Measurements from ENCODE around the gene PARM1. TPM values are rescaled to one million over a fixed set of nuclear protein-coding genes. Genes with fewer than 3 reads are reported as not detected.

The PARM1 gene
- total RNA-seq, 3 donors from 2014 or later (not counting 1 experiment from before 2014, with no cell fraction given) = 0.14 to 1.4 (median 0.24) TPM

GRCh38 chr4:74930162-74930561 is 2.8 kb upstream of the PARM1 start:
- peaks cover 20% of the 10 kb centered on the region for H3K27me3 ChIP-seq (ENCODE audit: control insufficient read depth, insufficient read depth, low read length)
- intact Hi-C loops (cut with micrococcal nuclease) = no loop called here
- H3K36me3 ChIP-seq (ENCODE audit: control insufficient read depth, insufficient read depth, low read length) = no peaks in the 10 kb centered on the region
- Mint-ChIP-seq H3K4me3 (no peak overlapping the region), H3K27me3 (ENCODE audit: low read depth in 2 of 2) (peaks cover 37% of the 10 kb centered on the region in 2 donors), H3K9me3 (peaks cover 0 to 2% of the 10 kb centered on the region in 2 donors), H3K36me3 (peaks cover 5% of the 10 kb centered on the region), H3K4me1 (no peaks in the 10 kb centered on the region), H3K27ac (no peak overlapping the region)
- no peak for ATAC-seq
- H3K9me3 ChIP-seq (ENCODE audit: control insufficient read depth, insufficient read depth, low read length) = no peaks in the 10 kb centered on the region
- TF ChIP-seq CTCF (IDR thresholded peaks at IDR 0.05) = no peak
- no peak for DNase-seq
- peaks cover 9% of the 10 kb centered on the region for H3K4me1 ChIP-seq (ENCODE audit: control insufficient read depth, insufficient read depth, low read length)
- 62% methylated on average over 4 of the region's 4 CpGs for WGBS (ENCODE audit: insufficient coverage)
- no peak overlapping the region for H3K27ac ChIP-seq (ENCODE audit: low read length)
- H3K4me3 ChIP-seq (ENCODE audit: low read length) = no peak overlapping the region

DNA sequence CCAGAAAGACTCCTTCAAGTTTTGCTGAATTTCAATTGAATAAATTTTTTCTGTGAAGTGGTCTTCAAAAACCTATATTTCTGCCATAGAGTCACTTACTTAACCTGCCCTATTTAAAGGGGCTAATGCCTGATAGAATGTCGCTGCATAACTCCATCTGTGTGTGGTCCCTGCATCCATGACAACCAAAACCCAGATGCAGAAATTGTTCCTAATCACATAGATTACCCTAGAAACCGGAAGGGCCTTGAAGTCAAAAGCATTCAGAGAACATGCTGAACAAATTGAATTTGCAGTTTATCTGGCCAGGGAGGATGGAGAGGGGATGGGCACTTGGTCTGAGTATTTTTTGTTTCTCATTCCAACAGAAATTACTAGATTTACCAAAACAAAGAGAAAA is 1.5 kb upstream of the PARM1 start:
- Mint-ChIP-seq H3K9me3 (peaks cover 0 to 2% of the 10 kb centered on the region in 2 donors), H3K27ac (no peak overlapping the region), H3K36me3 (peaks cover 5% of the 10 kb centered on the region), H3K4me1 (no peaks in the 10 kb centered on the region), H3K4me3 (no peak overlapping the region), H3K27me3 (ENCODE audit: low read depth in 2 of 2) (peaks cover 43 to 44% of the 10 kb centered on the region in 2 donors)
- ATAC-seq = no peak
- intact Hi-C loops (cut with micrococcal nuclease) = no loop called here
- no peak for TF ChIP-seq CTCF (IDR thresholded peaks at IDR 0.05)
- WGBS (ENCODE audit: insufficient coverage) = 94% methylated on average over 1 of the region's 2 CpGs
- H3K4me3 ChIP-seq (ENCODE audit: low read length) = no peak overlapping the region
- no peak overlapping the region for H3K27ac ChIP-seq (ENCODE audit: low read length)
- H3K36me3 ChIP-seq (ENCODE audit: control insufficient read depth, insufficient read depth, low read length) = no peaks in the 10 kb centered on the region
- H3K27me3 ChIP-seq (ENCODE audit: control insufficient read depth, insufficient read depth, low read length) = peaks cover 20% of the 10 kb centered on the region
- peaks cover 9% of the 10 kb centered on the region for H3K4me1 ChIP-seq (ENCODE audit: control insufficient read depth, insufficient read depth, low read length)
- H3K9me3 ChIP-seq (ENCODE audit: control insufficient read depth, insufficient read depth, low read length) = no peaks in the 10 kb centered on the region
- no peak for DNase-seq

GRCh38 chr4:74932010-74932409 is 906 bp upstream of the PARM1 start:
- Mint-ChIP-seq H3K27ac (no peak overlapping the region), H3K4me1 (no peaks in the 10 kb centered on the region), H3K36me3 (peaks cover 5% of the 10 kb centered on the region), H3K27me3 (ENCODE audit: low read depth in 2 of 2) (peaks cover 43 to 44% of the 10 kb centered on the region in 2 donors), H3K9me3 (peaks cover 0 to 2% of the 10 kb centered on the region in 2 donors), H3K4me3 (no peak overlapping the region)
- intact Hi-C loops (cut with micrococcal nuclease) = no loop called here
- Histone ChIP-seq H3K4me3 (ENCODE audit: low read length) (no peak overlapping the region), H3K9me3 (ENCODE audit: control insufficient read depth, insufficient read depth, low read length) (no peaks in the 10 kb centered on the region), H3K27me3 (ENCODE audit: control insufficient read depth, insufficient read depth, low read length) (peaks cover 20% of the 10 kb centered on the region), H3K4me1 (ENCODE audit: control insufficient read depth, insufficient read depth, low read length) (peaks cover 9% of the 10 kb centered on the region), H3K27ac (ENCODE audit: low read length) (no peak overlapping the region), H3K36me3 (ENCODE audit: control insufficient read depth, insufficient read depth, low read length) (no peaks in the 10 kb centered on the region)
- DNase-seq (no peak), ATAC-seq (no peak)
- no peak for TF ChIP-seq CTCF (IDR thresholded peaks at IDR 0.05)
- WGBS (ENCODE audit: insufficient coverage) = 82% methylated on average over 6 of the region's 6 CpGs

GRCh38 chr4:74933562-74934015 is 673 bp downstream of the PARM1 start:
- Mint-ChIP-seq H3K27ac (no peak overlapping the region), H3K36me3 (peaks cover 5% of the 10 kb centered on the region), H3K4me1 (no peaks in the 10 kb centered on the region), H3K9me3 (peaks cover 0 to 2% of the 10 kb centered on the region in 2 donors), H3K27me3 (ENCODE audit: low read depth in 2 of 2) (peaks cover 43 to 44% of the 10 kb centered on the region in 2 donors), H3K4me3 (no peak overlapping the region)
- Histone ChIP-seq H3K4me1 (ENCODE audit: control insufficient read depth, insufficient read depth, low read length) (peaks cover 9% of the 10 kb centered on the region), H3K36me3 (ENCODE audit: control insufficient read depth, insufficient read depth, low read length) (no peaks in the 10 kb centered on the region), H3K27ac (ENCODE audit: low read length) (no peak overlapping the region), H3K9me3 (ENCODE audit: control insufficient read depth, insufficient read depth, low read length) (no peaks in the 10 kb centered on the region), H3K4me3 (ENCODE audit: low read length) (peak overlapping the region; percentile 36), H3K27me3 (ENCODE audit: control insufficient read depth, insufficient read depth, low read length) (peaks cover 20% of the 10 kb centered on the region)
- WGBS (ENCODE audit: insufficient coverage) = 3% methylated on average over 28 of the region's 28 CpGs
- ATAC-seq (no peak), DNase-seq (no peak)
- intact Hi-C loops (cut with micrococcal nuclease) = no loop called here
- TF ChIP-seq CTCF (IDR thresholded peaks at IDR 0.05) = no peak

All from natural killer cell (primary cell).